ENCODE measurements around the gene MYO9B.
A peak's percentile ranks its signal among the peaks of the same experiment; 100 is the strongest.

The MYO9B gene

DNA sequence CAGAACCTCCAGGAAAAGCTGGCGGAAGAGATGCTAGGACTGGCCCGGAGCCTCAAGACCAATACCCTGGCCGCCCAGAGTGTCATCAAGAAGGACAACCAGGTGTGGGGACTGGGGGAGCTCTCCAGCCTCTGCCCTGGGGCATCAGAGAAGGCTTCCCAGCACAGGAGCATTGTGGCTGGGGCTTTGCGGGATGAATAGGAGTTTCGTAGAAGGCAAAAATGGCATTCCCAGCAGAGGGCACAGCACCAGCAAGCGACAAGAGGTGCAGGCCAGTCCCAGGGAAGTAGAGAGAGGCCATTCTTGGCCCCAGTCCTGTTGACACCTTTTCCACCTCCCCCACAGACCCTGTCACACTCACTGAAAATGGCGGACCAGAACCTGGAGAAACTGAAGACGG is 143.7 kb downstream of the MYO9B start:
- no peak for DNase-seq (ENCODE audit: low read depth)

DNA sequence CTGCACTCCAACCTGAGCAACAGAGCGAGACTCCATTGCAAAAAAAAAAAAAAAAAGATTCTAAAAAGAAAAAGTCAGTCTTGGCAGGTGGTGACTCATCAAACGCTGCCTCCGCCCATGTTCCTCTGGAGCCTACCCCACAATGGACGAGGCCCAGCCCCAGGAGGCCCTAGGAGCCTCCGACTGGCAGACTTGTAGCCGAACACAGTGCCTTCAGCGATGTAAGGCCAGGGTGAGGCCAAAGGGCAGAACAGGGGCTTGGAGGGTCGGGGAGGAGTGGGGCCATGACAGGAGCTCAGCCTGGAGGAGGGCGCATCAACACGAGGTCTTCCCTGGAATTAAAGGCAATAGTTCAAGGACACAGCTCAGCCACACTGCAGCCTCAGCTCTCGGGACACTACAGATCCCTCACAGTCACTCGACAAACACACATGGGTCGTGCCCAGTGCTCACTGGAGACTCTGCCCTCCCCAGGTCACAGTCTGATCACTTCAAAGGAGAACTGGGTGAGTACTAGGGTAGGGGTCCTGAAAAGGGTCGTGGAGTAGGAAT is 144.7 kb downstream of the MYO9B start:
- no peak for DNase-seq (ENCODE audit: low read depth)

GRCh38 chr19:17225053-17225452 is 149.5 kb downstream of the MYO9B start:
- no peak for DNase-seq (ENCODE audit: low read depth)

DNA sequence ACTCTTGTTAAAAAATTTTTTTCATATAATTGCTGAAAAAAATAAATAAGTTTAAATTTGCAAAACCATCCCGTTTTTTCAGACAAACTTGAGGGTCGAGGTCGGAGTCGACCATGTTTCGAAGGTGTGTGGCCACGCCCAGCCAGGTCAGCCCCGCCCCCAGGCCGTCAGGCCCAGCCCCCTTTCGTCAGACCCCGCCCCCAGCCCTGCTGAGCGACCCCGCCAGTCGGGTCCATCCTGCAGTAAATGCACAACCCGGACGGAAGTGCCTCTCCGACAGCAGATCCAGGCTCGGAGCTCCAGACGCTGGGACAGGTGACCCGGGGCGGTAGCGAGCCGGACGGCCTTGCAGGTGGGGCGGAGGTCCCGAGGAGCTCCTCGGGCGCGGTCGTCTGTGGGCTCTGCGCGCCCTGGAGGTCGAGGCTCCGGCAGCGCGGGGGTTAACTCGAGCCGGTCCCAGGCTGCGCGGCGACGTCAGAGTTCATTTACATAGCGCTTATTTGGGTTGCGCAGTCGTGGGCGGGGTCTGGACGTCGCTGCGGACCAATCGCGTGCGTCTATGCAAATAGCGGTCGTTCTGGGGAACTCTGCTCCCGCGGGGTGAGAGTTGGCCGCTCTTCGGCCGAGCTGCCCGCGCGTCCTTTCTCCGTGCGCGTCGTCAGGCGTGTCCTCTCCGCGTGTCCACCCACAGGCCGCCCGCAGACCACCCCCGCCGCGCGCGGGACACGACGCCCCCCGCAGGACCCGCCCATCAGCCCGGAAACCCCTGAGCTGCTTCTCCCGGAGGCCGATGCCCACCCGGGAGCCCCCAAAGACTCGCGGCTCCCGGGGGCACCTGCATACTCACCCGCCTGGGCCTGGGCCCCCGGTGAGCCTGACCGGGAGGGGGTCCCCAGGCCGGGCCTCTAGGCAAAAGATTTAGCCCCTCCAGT is 150.7 kb downstream of the MYO9B start, which contains the start of gene OCEL1:
Gene OCEL1, plus strand, starts transcription at position 225 of the 932 bp plus-strand sequence. Its CDS starts 22 bp downstream, at position 247.
- DNase-seq (ENCODE audit: low read depth) = peak; percentile 96

DNA sequence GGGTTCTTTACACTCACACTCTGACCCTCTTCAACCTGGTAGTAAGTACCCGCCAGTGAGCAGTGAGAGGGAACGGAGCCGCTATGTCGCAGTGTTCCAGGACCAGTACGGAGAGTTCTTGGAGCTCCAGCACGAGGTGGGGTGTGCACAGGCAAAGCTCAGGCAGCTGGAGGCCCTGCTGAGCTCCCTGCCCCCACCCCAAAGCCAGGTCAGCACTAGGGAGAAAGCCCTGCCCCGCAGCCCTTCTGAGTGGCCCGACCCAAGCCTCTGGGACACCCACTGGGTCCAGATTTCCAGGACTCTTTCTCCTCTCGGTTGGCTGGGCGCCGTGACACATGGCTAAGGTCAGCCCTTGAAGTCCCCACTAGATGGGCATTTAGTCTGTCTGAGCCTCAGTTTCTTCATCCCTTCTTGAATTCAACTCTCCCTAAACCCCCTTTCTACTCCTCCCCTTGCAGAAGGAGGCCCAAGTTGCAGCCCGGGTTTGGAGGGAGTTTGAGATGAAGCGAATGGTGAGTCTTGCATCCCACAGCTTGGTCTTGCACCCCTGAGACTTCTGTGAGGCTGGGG is 152.3 kb downstream of the MYO9B start:
- DNase-seq (ENCODE audit: low read depth) = no peak

DNA sequence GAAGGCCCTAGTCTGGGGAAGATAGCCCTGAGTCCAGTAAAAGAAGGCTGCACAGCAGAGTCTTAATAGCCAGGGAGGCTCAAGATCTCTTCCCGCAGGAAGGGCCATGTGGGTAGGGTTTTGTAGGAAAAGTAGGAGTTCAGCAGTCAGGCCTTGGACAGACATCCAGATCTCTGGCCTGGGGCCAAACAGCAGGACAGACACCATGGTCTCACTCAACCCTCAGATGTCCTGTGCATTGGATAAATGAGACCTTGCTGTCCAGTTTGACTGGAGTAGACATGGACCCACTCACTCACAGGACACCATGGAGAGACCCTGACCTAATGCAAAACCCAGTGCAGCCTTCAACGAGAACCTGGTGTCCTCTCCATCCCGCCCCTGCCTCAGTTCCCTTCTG is 154.3 kb downstream of the MYO9B start:
- no peak for DNase-seq (ENCODE audit: low read depth)

- no peak for DNase-seq (ENCODE audit: low read depth)
Observed at GRCh38 chr19:17232258-17232657, 156.7 kb downstream of the MYO9B start.

GRCh38 chr19:17234911-17235299 is 159.3 kb downstream of the MYO9B start:
- no peak for DNase-seq (ENCODE audit: low read depth)

DNA sequence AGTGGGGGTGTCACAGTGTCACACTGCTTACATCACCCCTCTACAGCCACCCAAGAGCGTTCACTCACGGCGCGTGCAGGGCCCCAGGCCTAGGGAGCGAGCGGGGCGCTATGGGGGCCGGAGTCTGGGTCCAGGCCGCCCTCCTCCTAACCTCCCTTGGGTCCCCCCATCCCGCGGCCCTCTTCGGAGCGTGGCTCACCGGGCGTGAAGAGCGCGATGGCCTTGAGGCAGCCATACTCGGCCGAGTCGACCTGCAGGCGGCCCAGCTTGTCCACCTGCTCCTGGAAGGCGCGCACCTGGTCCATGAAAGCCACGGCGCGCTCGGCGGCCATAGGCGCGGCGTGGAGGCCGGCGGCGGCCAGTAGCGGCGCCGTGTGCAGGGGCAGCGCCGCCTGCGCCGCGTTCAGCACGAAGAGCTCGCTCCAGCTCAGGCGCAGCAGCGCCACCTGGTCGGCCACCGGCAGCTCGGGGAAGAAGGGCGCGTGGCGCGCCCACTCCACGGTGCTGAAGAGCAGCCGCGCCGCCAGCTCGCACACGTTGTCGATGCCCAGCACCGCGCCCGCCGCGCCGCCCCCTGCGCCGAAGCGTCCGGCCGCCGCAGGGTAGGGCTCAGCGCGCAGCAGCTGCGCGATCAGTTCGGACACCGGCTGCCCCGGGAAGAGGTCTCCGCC is 159.9 kb downstream of the MYO9B start:
- no peak for DNase-seq (ENCODE audit: low read depth)

GRCh38 chr19:17235971-17236777 is 160.6 kb downstream of the MYO9B start:
- DNase-seq (ENCODE audit: low read depth) = no peak

DNA sequence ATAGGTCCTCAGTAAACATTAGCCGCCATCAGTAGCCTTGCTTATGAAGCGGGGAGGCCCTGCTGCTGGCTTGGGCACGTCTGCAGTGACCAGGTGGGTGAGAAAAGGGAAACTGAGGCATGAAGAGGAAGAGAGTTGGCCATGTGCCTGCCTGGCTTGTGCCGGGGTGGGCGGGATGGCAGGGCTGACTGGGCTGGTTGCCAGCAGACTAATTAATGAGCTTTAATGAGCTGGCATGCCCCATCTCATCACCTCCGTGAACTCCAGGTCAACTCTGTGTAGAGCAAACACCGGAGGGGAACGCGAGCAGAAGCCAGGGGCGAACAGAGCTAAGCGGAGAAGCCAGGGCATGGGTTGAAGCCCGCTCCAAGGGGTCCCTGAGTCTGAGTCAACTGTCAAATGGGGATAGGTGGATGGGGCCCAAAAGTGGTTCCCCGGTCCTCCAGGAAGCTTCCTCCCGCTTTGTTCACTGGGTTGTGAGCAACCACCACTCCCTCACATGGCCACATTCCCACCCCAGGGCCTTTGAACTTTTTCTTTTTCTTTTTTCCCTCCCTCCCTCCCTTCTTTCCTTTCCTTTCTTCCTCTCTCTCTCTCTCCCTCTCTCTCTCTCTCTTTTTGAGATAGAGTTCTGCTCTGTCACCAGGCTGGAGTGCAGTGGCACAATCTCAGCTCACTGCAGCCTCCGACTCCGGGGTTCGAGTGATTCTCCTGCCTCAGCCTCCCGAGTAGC is 161.4 kb downstream of the MYO9B start:
- no peak for DNase-seq (ENCODE audit: low read depth)

- DNase-seq (ENCODE audit: low read depth) = no peak
Observed at GRCh38 chr19:17237747-17238706, 162.4 kb downstream of the MYO9B start.

DNA sequence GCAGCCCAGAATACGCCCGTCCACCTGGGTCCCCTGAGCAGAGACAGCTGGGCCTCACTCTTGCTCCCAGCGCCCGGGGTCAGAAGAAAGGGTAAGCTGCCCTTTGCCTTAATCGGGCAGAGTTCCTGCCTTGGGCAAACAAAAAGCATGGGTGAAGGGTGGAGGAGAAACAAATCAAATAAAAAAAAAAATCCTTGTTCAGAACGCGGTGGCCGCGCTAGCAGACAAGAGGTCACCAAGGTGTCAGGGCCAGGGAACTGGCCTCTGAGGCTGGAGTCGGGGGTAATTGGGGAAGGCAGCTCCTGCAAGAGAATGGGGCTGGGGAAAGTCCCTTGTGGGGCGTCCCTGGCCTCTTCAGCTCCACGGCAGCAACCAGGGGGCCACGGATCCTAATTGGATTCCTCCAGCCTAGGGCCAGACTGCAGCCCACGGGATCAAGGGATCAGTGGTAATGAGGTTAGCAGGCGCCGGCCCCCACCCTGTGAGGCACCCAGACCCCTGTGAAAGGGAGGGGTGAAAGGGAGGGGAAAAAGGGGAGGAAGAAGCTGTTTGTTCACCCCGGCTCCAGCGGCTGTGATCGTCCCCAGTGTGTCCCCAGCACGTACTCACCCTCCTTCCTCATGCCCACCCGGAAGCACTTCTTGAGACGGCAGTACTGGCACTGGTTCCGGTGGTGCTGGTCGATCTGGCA is 164.6 kb downstream of the MYO9B start:
- DNase-seq (ENCODE audit: low read depth) = no peak

DNA sequence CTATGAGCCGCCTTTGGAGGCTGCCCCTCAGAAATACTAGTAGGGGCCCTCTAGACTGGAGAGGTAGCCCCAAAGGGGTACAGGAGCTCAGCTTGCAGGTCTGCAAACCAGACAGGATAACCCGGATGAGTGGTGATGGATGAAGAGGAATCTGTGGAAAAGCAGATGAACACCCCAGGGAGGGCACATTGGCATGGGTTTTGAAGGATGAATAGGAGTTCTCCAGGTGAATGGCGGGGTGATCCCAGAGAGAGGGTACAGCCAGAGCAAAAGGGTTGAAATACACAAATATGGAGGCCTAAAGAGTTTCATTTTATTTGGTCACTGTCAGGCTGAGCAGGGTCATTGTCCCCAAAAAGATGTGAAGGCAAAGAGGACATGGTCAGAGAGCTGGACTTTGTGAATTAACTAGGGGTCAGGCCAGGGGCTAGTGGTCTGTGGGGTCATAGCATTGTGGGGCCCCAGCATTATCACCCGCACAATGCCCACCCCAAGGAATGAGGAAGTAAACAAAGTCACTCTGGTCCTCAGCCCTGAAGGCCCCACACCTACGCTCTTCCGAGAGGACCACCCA is 165.3 kb downstream of the MYO9B start:
- no peak for DNase-seq (ENCODE audit: low read depth)

GRCh38 chr19:17242431-17243208 is 167.0 kb downstream of the MYO9B start:
- no peak for DNase-seq (ENCODE audit: low read depth)

GRCh38 chr19:17243211-17243829 is 167.7 kb downstream of the MYO9B start:
- DNase-seq (ENCODE audit: low read depth) = no peak

DNA sequence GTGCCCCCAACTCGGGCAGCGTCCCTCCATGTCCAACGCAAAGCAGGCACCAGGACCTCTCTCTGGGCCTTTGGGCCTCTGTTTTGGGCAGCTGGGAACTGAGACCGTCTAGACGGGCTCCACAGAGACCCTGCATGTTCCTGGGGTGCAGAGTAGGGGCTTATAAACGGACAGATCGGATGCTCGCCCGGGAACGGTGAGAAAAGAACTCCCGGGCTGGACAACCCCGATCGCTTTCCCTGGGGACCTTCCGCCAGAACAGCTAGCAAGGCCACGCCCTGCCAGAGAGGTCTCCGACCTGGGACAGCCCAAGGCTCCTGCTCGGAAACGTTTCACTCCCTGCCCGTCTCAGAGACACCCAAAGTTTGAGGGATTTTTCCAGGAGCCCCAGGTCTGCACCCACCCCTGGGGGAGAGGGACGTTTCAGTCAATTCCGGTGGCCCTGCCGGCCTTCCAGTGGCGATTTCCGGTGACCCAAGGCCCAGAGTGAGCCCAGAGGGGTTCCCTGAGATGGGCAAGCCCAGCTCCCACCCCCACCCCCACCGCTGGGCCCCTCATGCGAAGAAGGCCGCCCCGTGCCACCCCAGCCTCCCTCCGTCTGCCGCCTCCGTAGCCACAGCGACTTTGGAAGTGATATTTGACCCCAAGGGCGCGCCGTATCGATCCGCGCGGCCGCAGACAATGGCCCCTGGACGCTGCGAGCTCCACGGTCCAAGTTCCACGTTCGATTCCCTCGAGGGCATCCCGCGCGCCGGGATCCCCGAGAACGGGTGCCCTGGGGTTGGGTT is 168.4 kb downstream of the MYO9B start:
- DNase-seq (ENCODE audit: low read depth) = no peak

All from stimulated activated CD8-positive, alpha-beta memory T cell treated with anti-CD3 and anti-CD28 coated beads, Interleukin-7, amount 100 ng/mL, for 24 hours (primary cell).